Ramos (cell line): ENCODE measurements around the gene ZSWIM7.
"Not testable (repeated sequence)": the region's sequence is repeated elsewhere in the genome, so short reads cannot be mapped to it uniquely, and the experiment has no call there.

Experiments used
- in situ Hi-C: fragments of 300-500 bp; cut with MboI; formaldehyde crosslinking; loops from one replicate; pipeline ENCODE4 v1.14.3; 2022; ENCODE audit warnings: low sequenced_read_pairs; ENCODE audit not compliant: unreplicated experiment

Gene ZSWIM7

GRCh38 chr17:15936481-15936880, 63.0 kb downstream of the ZSWIM7 start:
- in situ Hi-C loops, result not testable (repeated sequence)

GRCh38 chr17:15935891-15936290, 63.6 kb downstream of the ZSWIM7 start:
- in situ Hi-C loops, result no loop called here

GRCh38 chr17:15934866-15935265, 64.6 kb downstream of the ZSWIM7 start:
- in situ Hi-C loops, result no loop called here

GRCh38 chr17:15931394-15931793, 68.1 kb downstream of the ZSWIM7 start:
- in situ Hi-C loops, result no loop called here

DNA sequence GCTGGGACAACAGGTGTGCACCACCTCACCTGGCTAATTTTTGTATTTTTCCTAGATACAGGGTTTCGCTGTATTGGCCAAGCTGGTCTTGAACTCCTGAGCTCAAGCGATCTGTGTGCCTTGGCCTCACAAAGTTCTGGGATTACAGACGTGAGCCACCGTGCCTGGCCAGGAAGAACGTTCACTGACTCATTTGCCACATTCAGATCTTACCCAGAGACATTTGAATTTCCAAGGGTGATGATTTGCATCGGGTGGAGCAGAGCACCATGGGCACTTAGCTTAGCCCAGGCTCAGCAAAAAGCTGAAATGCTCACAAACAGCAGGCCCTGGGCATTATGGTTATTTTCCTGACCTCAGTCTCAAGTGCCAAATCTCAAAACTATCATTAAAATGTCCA, 69.1 kb downstream of the ZSWIM7 start:
- in situ Hi-C loops, result no loop called here

GRCh38 chr17:15929941-15930340, 69.6 kb downstream of the ZSWIM7 start:
- in situ Hi-C loops, result no loop called here

DNA sequence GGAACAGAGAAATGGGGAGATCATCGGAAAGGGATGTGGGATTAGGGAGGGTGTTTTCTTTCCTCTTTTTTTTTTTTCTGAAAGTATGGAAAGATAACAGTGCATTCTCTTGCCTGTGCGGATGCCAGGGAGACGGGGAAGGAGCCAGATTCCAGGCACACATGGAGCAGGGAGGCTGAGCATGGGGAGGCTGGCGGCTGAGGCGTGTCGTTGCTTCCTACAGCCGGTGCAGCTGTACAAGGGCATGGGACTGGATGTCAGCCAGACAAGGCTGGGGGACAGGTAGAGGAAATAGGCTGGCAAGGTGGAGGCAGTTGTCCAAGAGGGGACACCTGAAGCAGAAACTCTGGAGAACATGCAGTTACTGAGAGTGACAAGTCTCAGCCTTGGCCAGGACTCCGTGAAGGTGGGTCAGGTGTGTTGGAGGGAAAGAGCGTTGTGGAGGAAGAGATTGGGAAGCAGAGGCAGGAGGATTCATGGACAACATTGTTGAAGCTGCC, 71.2 kb downstream of the ZSWIM7 start:
- in situ Hi-C loops, result no loop called here
